Activated CD4-positive, alpha-beta T cell treated with anti-CD3 and anti-CD28 coated beads, Interleukin-2, Interleukin-6, amounts not matched to agents 100 ng/mL and 50 ng/mL, durations not matched to agents 16 hours and 8 hours (primary cell): ENCODE measurements around the gene LHX4.

Experiments used
- DNase-seq: peaks from one replicate; pipeline ENCODE4 v3.0.0-alpha.2; 2020

LHX4 gene

GRCh38 chr1:180312926-180313325 lies 82.9 kb downstream of the LHX4 start:
- no peak for DNase-seq

DNA sequence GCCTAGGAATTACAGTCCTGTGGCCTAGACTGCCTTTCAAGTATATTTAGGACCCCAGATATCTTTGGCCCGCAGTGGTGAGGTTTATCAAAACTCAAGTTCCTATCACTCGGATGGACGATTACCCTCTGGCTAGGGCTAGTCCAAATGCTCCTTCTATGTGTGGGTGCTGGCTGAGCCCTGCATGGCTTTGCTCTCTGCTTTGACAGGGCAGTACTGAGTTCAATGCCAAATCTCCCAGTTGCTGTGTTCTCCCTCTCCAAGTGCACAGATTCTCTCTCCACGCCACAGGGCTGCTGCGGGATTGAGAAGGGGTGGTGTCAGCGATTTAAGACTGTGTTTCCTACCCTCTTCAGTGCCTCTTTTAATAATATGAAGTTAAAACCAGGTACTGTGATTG lies 97.0 kb downstream of the LHX4 start:
- DNase-seq: no peak
